HG02840 (cell line): Measurements from ENCODE around the gene DAB1.

Source experiments
- ATAC-seq: cut with Tn5 transposase; IDR thresholded peaks from one replicate; pipeline ENCODE4 v1.9.1; 2021; ENCODE audit warnings: mild to moderate bottlenecking, moderate library complexity, moderate number of reproducible peaks; ENCODE audit not compliant: unreplicated experiment, low FRiP score

Gene DAB1

GRCh38 chr1:57134803-57135202 lies 289.1 kb downstream of the DAB1 start:
- no peak for ATAC-seq

- ATAC-seq: no peak
These were observed 290.2 kb downstream of the DAB1 start for GRCh38 chr1:57133686-57134085.

GRCh38 chr1:57132993-57133622 lies 290.8 kb downstream of the DAB1 start:
- ATAC-seq: no peak

- ATAC-seq: no peak
These were observed 292.0 kb downstream of the DAB1 start for GRCh38 chr1:57131701-57132394.

GRCh38 chr1:57131257-57131656 lies 292.6 kb downstream of the DAB1 start:
- no peak for ATAC-seq

- no peak for ATAC-seq
These were observed 294.0 kb downstream of the DAB1 start for GRCh38 chr1:57129865-57130264.

- no peak for ATAC-seq
These were observed 295.9 kb downstream of the DAB1 start for GRCh38 chr1:57127976-57128375.

GRCh38 chr1:57124768-57125446 lies 299.0 kb downstream of the DAB1 start:
- no peak for ATAC-seq

GRCh38 chr1:57124170-57124569 lies 299.7 kb downstream of the DAB1 start:
- ATAC-seq: no peak

- no peak for ATAC-seq
These were observed 301.8 kb downstream of the DAB1 start for GRCh38 chr1:57122031-57122430.

- no peak for ATAC-seq
These were observed 304.8 kb downstream of the DAB1 start for GRCh38 chr1:57118948-57119603.

GRCh38 chr1:57117753-57118152 lies 306.1 kb downstream of the DAB1 start:
- no peak for ATAC-seq

GRCh38 chr1:57116871-57117270 lies 307.0 kb downstream of the DAB1 start:
- no peak for ATAC-seq

GRCh38 chr1:57115030-57115614 lies 308.7 kb downstream of the DAB1 start:
- no peak for ATAC-seq

- no peak for ATAC-seq
These were observed 311.7 kb downstream of the DAB1 start for GRCh38 chr1:57112148-57112547.

GRCh38 chr1:57111175-57111574 lies 312.7 kb downstream of the DAB1 start:
- no peak for ATAC-seq

GRCh38 chr1:57109883-57110282 lies 314.0 kb downstream of the DAB1 start:
- ATAC-seq: no peak

- ATAC-seq: no peak
These were observed 314.6 kb downstream of the DAB1 start for GRCh38 chr1:57109247-57109646.

GRCh38 chr1:57106296-57106695 lies 317.6 kb downstream of the DAB1 start:
- no peak for ATAC-seq

GRCh38 chr1:57102561-57103326 lies 321.1 kb downstream of the DAB1 start:
- no peak for ATAC-seq
